Suprapubic skin (tissue), 4 donors: Measurements from ENCODE around the gene SYNGR2. TPM values are rescaled to one million over a fixed set of nuclear protein-coding genes. Genes with fewer than 3 reads are reported as not detected.

Experiments
- DNase-seq, 2 donors: peaks; one replicate each; pipeline ENCODE4 v3.0.0-alpha.2; 2019; ENCODE audit warnings: low spot score in 2 of 2
- H3K27ac ChIP-seq: fragments of 200-600 bp; sonication (generic); one replicate; pipeline ENCODE4 v1.5.1; 2019
- H3K27me3 ChIP-seq: fragments of 200-600 bp; sonication (generic); one replicate; pipeline ENCODE4 v1.5.1; 2019
- H3K36me3 ChIP-seq: fragments of 200-600 bp; sonication (generic); one replicate; pipeline ENCODE4 v1.5.1; 2019
- H3K4me1 ChIP-seq: fragments of 200-600 bp; sonication (generic); one replicate; pipeline ENCODE4 v1.5.1; 2019
- H3K4me3 ChIP-seq: fragments of 200-600 bp; sonication (generic); one replicate; pipeline ENCODE4 v1.5.1; 2019; ENCODE audit warnings: mild to moderate bottlenecking
- H3K9me3 ChIP-seq: fragments of 200-600 bp; sonication (generic); one replicate; pipeline ENCODE4 v1.5.1; 2019
- CTCF ChIP-seq, 2 donors: fragments of 200-600 bp in 1 of 2; fragments of 450-650 bp in 1 of 2; sonication (generic) in 1 of 2; IDR thresholded peaks; one replicate each; pipeline ENCODE4 v1.5.1; 2016 to 2019; ENCODE audit warnings: antibody characterized with exemption in 2 of 2, mild to moderate bottlenecking in 1 of 2, moderate library complexity in 1 of 2
- EP300 ChIP-seq: sonication (generic); formaldehyde crosslinking; IDR thresholded peaks from one replicate; pipeline ENCODE4 v1.6.1; 2017; ENCODE audit warnings: antibody characterized with exemption
- POLR2A ChIP-seq, 2 donors: fragments of 450-650 bp; IDR thresholded peaks; one replicate each; pipeline ENCODE4 v1.6.1; 2017; ENCODE audit warnings: antibody characterized with exemption in 2 of 2, mild to moderate bottlenecking in 2 of 2, moderate library complexity in 2 of 2
- POLR2AphosphoS5 ChIP-seq, 3 donors: sonication (generic); formaldehyde crosslinking; IDR thresholded peaks; one replicate each; pipeline ENCODE4 v1.6.1; 2017; ENCODE audit warnings: antibody characterized with exemption in 3 of 3
- WGBS: methylation state at CpG from one replicate; pipeline ENCODE4 v1.1.5; 2018; 5-methylcytosine and 5-hydroxymethylcytosine counted together
- total RNA-seq, 4 donors: library from RNA; depleted of rRNA; stranded (reverse); fragments of >200 nt; gene quantifications; one replicate each; pipeline ENCODE4 v1.1.0, GENCODE V29; 2016

Gene SYNGR2
- total RNA-seq, 4 donors from 2014 or later = 127 to 139 (median 133) TPM

- H3K4me1 ChIP-seq = peaks cover 21% of the 10 kb centered on the region
- TF ChIP-seq EP300 = no peak
- TF ChIP-seq POLR2AphosphoS5 (IDR thresholded peaks at IDR 0.05) = no peak
- no peak for TF ChIP-seq CTCF (IDR thresholded peaks at IDR 0.05)
- no peak for TF ChIP-seq POLR2A (IDR thresholded peaks at IDR 0.05)
- no peaks in the 10 kb centered on the region for H3K36me3 ChIP-seq
- H3K9me3 ChIP-seq = no peaks in the 10 kb centered on the region
- no peak for DNase-seq
- H3K4me3 ChIP-seq = no peak overlapping the region
- 83% methylated on average over 9 of the region's 9 CpGs for WGBS
- H3K27me3 ChIP-seq = no peaks in the 10 kb centered on the region
- H3K27ac ChIP-seq = peak overlapping the region; percentile 26
Observed at GRCh38 chr17:78184868-78185267, 16.5 kb downstream of the SYNGR2 start.

- Histone ChIP-seq H3K36me3 (peaks cover 6% of the 10 kb centered on the region), H3K27me3 (no peaks in the 10 kb centered on the region), H3K27ac (no peak overlapping the region), H3K9me3 (no peaks in the 10 kb centered on the region), H3K4me3 (peak overlapping the region; percentile 52), H3K4me1 (peaks cover 21% of the 10 kb centered on the region)
- 38% methylated on average over 10 of the region's 10 CpGs for WGBS
- TF ChIP-seq POLR2A (IDR thresholded peaks at IDR 0.05) = no peak
- TF ChIP-seq POLR2AphosphoS5 (IDR thresholded peaks at IDR 0.05) = no peak
- no peak for TF ChIP-seq EP300
- TF ChIP-seq CTCF (IDR thresholded peaks at IDR 0.05) = no peak
- no peak for DNase-seq
Observed at GRCh38 chr17:78185981-78186691, 17.8 kb downstream of the SYNGR2 start.

- peak in 1 of 2 donors; percentile 16 for TF ChIP-seq POLR2A (IDR thresholded peaks at IDR 0.05)
- peak; percentile 76 to 78 for TF ChIP-seq CTCF (IDR thresholded peaks at IDR 0.05)
- TF ChIP-seq EP300 = no peak
- peak in 2 of 3 donors; percentile 65 to 66 for TF ChIP-seq POLR2AphosphoS5 (IDR thresholded peaks at IDR 0.05)
- Histone ChIP-seq H3K4me3 (peak within 1 kb of the TSS; percentile 52), H3K36me3 (peaks cover 14% of the 10 kb centered on the region), H3K9me3 (no peaks in the 10 kb centered on the region), H3K27ac (peak within 1 kb of the TSS; percentile 70), H3K4me1 (peaks cover 21% of the 10 kb centered on the region), H3K27me3 (no peaks in the 10 kb centered on the region)
- WGBS = 4% methylated on average over 34 of the region's 57 CpGs
- peak; percentile 97 to 98 for DNase-seq
Observed at GRCh38 chr17:78186692-78187595, 18.6 kb downstream of the SYNGR2 start, which contains the start of the genes AFMID and TK1. Gene AFMID, plus strand, starts transcription at chr17:78187362. Its CDS starts 9 bp downstream, at chr17:78187371. Gene TK1, minus strand, starts transcription at chr17:78187052. Its CDS starts 58 bp downstream, at chr17:78186994.

GRCh38 chr17:78196716-78197115 lies 28.3 kb downstream of the SYNGR2 start:
- Histone ChIP-seq H3K27ac (peak overlapping the region; percentile 88), H3K36me3 (peaks cover 22% of the 10 kb centered on the region)
- DNase-seq = no peak

More at GRCh38 chr17:78196716-78197115, 28.3 kb downstream of the SYNGR2 start:
- Histone ChIP-seq H3K4me1 (peaks cover 31% of the 10 kb centered on the region), H3K27me3 (no peaks in the 10 kb centered on the region), H3K4me3 (no peak overlapping the region), H3K9me3 (no peaks in the 10 kb centered on the region)
- TF ChIP-seq EP300 (no peak), POLR2AphosphoS5 (IDR thresholded peaks at IDR 0.05) (no peak), CTCF (IDR thresholded peaks at IDR 0.05) (no peak), POLR2A (IDR thresholded peaks at IDR 0.05) (no peak)
- WGBS = 84% methylated on average over 5 of the region's 5 CpGs
